ENCODE data around the gene CCL25.

Gene CCL25

GRCh38 chr19:8105471-8105870 lies 52.9 kb downstream of the CCL25 start:
- Histone ChIP-seq H3K27ac (ENCODE audit: low read length, poor library complexity, severe bottlenecking) (no peak overlapping the region), H3K4ac (ENCODE audit: low read depth in 1 of 2, low read length in 2 of 2) (no peak overlapping the region), H2BK12ac (ENCODE audit: low read length in 2 of 2) (no peak overlapping the region), H3K79me1 (replicated peaks; ENCODE audit: low read length, poor library complexity, severe bottlenecking) (no peaks in the 10 kb centered on the region), H3K9ac (ENCODE audit: low read length) (no peak overlapping the region), H2AK5ac (ENCODE audit: low read length, severe bottlenecking) (no peak overlapping the region), H3K36me3 (ENCODE audit: control insufficient read depth in 1 of 2, insufficient read depth in 2 of 2, low read depth in 1 of 2, low read length in 2 of 2) (no peaks in the 10 kb centered on the region), H3K14ac (ENCODE audit: low read length in 2 of 2) (no peak overlapping the region), H2BK120ac (ENCODE audit: low read depth, low read length) (no peak overlapping the region), H2BK15ac (ENCODE audit: low read depth, poor library complexity, severe bottlenecking) (no peak overlapping the region), H4K8ac (ENCODE audit: low read length) (no peak overlapping the region), H2BK5ac (ENCODE audit: low read depth, low read length, poor library complexity, severe bottlenecking) (no peak overlapping the region), H3K4me1 (ENCODE audit: control insufficient read depth, insufficient read depth, low read depth, low read length) (peaks cover 1% of the 10 kb centered on the region), H2AFZ (ENCODE audit: low read depth, low read length) (no peak overlapping the region), H3K9me3 (ENCODE audit: control insufficient read depth, low read length) (peaks cover 16% of the 10 kb centered on the region), H3K4me2 (ENCODE audit: low read length, poor library complexity, severe bottlenecking) (no peak overlapping the region), H3K27me3 (ENCODE audit: control insufficient read depth in 1 of 2, insufficient read depth in 1 of 2, low read length in 2 of 2) (peaks cover 8 to 20% of the 10 kb centered on the region in 2 experiments), H3K18ac (ENCODE audit: low read depth in 1 of 2, low read length in 2 of 2) (no peak overlapping the region), H3K23ac (ENCODE audit: low read length in 2 of 2) (no peak overlapping the region), H3K4me3 (ENCODE audit: insufficient read depth in 1 of 2, low read depth in 1 of 2, low read length in 2 of 2) (no peak overlapping the region), H4K91ac (ENCODE audit: low read length) (no peak overlapping the region)
- no peak for DNase-seq
- 38% methylated on average over 1 of the region's 2 CpGs for whole genome bisulfite sequencing

DNA sequence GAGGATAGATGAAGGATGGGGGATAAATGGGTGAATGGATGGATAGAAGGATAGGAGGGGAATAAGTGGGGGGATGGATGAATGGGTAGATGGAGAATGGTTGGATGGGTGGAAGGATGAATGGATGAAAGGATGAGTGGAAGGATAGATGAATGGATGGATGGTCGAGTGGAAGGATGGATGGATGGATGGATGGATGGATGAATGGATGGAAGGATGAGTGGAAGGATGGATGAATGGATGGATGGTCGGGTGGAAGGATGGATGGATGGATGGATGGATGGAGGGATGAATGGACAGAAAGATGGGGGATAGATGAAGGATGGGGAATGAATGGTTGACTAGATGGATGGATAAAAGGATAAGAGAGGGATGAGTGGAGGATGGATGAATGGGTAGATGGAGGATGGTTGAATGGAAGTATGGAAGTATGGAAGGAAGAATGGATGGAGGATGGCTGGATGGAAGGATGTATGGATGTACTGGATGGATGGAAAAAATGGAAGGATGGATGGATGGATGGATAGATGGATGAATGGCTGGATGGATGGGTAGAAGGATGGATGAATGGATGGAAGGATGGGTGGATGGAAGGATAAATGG lies 54.8 kb downstream of the CCL25 start:
- Histone ChIP-seq H4K8ac (ENCODE audit: low read length) (no peak overlapping the region), H3K18ac (ENCODE audit: low read depth in 1 of 2, low read length in 2 of 2) (no peak overlapping the region), H3K79me1 (replicated peaks; ENCODE audit: low read length, poor library complexity, severe bottlenecking) (no peaks in the 10 kb centered on the region), H4K91ac (ENCODE audit: low read length) (no peak overlapping the region), H3K4me3 (ENCODE audit: insufficient read depth in 1 of 2, low read depth in 1 of 2, low read length in 2 of 2) (no peak overlapping the region), H3K14ac (ENCODE audit: low read length in 2 of 2) (no peak overlapping the region), H2BK120ac (ENCODE audit: low read depth, low read length) (no peak overlapping the region), H3K27ac (ENCODE audit: low read length, poor library complexity, severe bottlenecking) (no peak overlapping the region), H3K9me3 (ENCODE audit: control insufficient read depth, low read length) (peaks cover 16% of the 10 kb centered on the region), H2BK15ac (ENCODE audit: low read depth, poor library complexity, severe bottlenecking) (no peak overlapping the region), H2BK5ac (ENCODE audit: low read depth, low read length, poor library complexity, severe bottlenecking) (no peak overlapping the region), H3K36me3 (ENCODE audit: control insufficient read depth in 1 of 2, insufficient read depth in 2 of 2, low read depth in 1 of 2, low read length in 2 of 2) (no peaks in the 10 kb centered on the region), H2AK5ac (ENCODE audit: low read length, severe bottlenecking) (no peak overlapping the region), H2AFZ (ENCODE audit: low read depth, low read length) (no peak overlapping the region), H3K4me1 (ENCODE audit: control insufficient read depth, insufficient read depth, low read depth, low read length) (no peaks in the 10 kb centered on the region), H3K4ac (ENCODE audit: low read depth in 1 of 2, low read length in 2 of 2) (no peak overlapping the region), H2BK12ac (ENCODE audit: low read length in 2 of 2) (no peak overlapping the region), H3K27me3 (ENCODE audit: control insufficient read depth in 1 of 2, insufficient read depth in 1 of 2, low read length in 2 of 2) (peaks cover 8 to 20% of the 10 kb centered on the region in 2 experiments), H3K4me2 (ENCODE audit: low read length, poor library complexity, severe bottlenecking) (no peak overlapping the region), H3K9ac (ENCODE audit: low read length) (no peak overlapping the region), H3K23ac (ENCODE audit: low read length in 2 of 2) (no peak overlapping the region)
- DNase-seq: no peak
- WGBS: 48% methylated on average over 2 of the region's 2 CpGs

DNA sequence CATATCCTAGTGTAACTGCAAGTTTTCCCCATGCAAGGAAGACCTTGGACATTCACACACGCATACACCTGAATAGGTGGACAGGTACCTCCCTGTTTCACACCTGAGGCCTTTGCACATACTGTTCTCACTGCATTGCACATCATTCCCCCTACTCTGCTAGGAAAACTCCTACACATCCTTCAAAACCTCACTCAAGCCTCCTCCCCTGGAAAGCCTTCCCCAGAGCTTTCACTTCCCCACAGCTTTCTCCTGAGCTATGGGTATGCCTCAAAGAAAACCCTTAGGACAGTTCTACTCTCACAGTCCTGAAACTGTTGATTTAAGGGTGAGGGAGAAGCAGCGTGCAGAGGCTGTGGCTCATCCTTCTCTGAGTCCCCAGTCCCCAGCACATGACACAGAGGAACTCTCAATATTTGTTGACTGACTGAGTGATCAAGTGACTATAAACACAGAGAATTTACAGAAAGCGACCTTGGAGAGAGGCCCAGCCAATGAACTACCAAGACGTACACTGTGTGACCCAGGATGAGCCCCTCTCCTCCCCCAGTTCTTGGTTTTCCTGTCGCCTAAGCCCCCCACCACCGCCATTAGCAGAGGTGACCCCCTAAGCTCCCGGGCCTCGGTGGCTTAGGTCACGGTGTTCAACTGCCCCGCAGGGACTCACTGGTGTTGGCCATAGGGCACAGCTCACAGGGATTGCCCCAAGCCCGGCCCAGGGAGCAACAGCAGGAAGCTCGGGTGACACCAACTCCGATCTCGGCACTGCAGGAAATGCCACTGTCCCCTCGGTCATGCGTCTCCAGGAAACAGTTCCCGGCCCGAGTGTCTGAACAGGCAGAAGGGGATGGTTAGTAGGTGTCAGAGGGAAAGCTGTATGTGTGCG lies 56.2 kb downstream of the CCL25 start:
- H4K8ac ChIP-seq (ENCODE audit: low read length): no peak overlapping the region
- whole genome bisulfite sequencing: 85% methylated on average over 19 of the region's 19 CpGs
- no peak for DNase-seq
- no peaks in the 10 kb centered on the region for H3K36me3 ChIP-seq (ENCODE audit: control insufficient read depth in 1 of 2, insufficient read depth in 2 of 2, low read depth in 1 of 2, low read length in 2 of 2)
- peaks cover 16% of the 10 kb centered on the region for H3K9me3 ChIP-seq (ENCODE audit: control insufficient read depth, low read length)
- H2BK120ac ChIP-seq (ENCODE audit: low read depth, low read length): no peak overlapping the region
- no peak overlapping the region for H2BK12ac ChIP-seq (ENCODE audit: low read length in 2 of 2)
- no peak overlapping the region for H3K14ac ChIP-seq (ENCODE audit: low read length in 2 of 2)
- no peak overlapping the region for H3K18ac ChIP-seq (ENCODE audit: low read depth in 1 of 2, low read length in 2 of 2)
- no peak overlapping the region for H3K4ac ChIP-seq (ENCODE audit: low read depth in 1 of 2, low read length in 2 of 2)
- H2BK15ac ChIP-seq (ENCODE audit: low read depth, poor library complexity, severe bottlenecking): no peak overlapping the region
- peaks cover 8 to 24% of the 10 kb centered on the region in 2 experiments for H3K27me3 ChIP-seq (ENCODE audit: control insufficient read depth in 1 of 2, insufficient read depth in 1 of 2, low read length in 2 of 2)
- no peaks in the 10 kb centered on the region for H3K4me1 ChIP-seq (ENCODE audit: control insufficient read depth, insufficient read depth, low read depth, low read length)
- H2AK5ac ChIP-seq (ENCODE audit: low read length, severe bottlenecking): no peak overlapping the region
- H3K79me1 ChIP-seq (replicated peaks; ENCODE audit: low read length, poor library complexity, severe bottlenecking): no peaks in the 10 kb centered on the region
- no peak overlapping the region for H3K4me3 ChIP-seq (ENCODE audit: insufficient read depth in 1 of 2, low read depth in 1 of 2, low read length in 2 of 2)
- H3K27ac ChIP-seq (ENCODE audit: low read length, poor library complexity, severe bottlenecking): no peak overlapping the region
- no peak overlapping the region for H3K23ac ChIP-seq (ENCODE audit: low read length in 2 of 2)
- H3K9ac ChIP-seq (ENCODE audit: low read length): no peak overlapping the region
- H3K4me2 ChIP-seq (ENCODE audit: low read length, poor library complexity, severe bottlenecking): no peak overlapping the region
- no peak overlapping the region for H4K91ac ChIP-seq (ENCODE audit: low read length)
- no peak overlapping the region for H2AFZ ChIP-seq (ENCODE audit: low read depth, low read length)
- no peak overlapping the region for H2BK5ac ChIP-seq (ENCODE audit: low read depth, low read length, poor library complexity, severe bottlenecking)

DNA sequence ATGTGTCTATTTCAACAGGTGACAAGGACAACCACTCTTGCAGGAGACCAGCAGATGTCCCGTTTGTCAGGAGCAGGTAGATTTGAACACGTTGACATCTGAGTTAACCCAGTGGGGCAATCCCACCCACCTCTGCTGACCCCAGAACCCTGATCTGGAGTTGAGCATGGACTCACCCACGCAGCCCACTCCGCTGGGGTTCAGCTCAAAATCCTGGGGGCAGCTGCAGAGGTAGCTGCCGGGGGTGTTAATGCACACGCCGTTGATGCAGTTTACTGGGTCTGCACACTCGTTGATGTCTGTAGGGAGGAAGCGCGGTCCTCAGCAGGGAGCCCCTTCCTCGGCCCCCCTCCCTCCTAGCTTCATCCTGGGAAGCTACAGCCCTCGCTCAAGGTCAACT lies 56.9 kb downstream of the CCL25 start:
- Histone ChIP-seq H3K9ac (ENCODE audit: low read length) (no peak overlapping the region), H2AFZ (ENCODE audit: low read depth, low read length) (no peak overlapping the region), H4K91ac (ENCODE audit: low read length) (no peak overlapping the region), H3K14ac (ENCODE audit: low read length in 2 of 2) (no peak overlapping the region), H4K8ac (ENCODE audit: low read length) (no peak overlapping the region), H2BK12ac (ENCODE audit: low read length in 2 of 2) (no peak overlapping the region), H2BK15ac (ENCODE audit: low read depth, poor library complexity, severe bottlenecking) (no peak overlapping the region), H3K9me3 (ENCODE audit: control insufficient read depth, low read length) (peaks cover 16% of the 10 kb centered on the region), H3K4ac (ENCODE audit: low read depth in 1 of 2, low read length in 2 of 2) (no peak overlapping the region), H3K4me2 (ENCODE audit: low read length, poor library complexity, severe bottlenecking) (no peak overlapping the region), H3K23ac (ENCODE audit: low read length in 2 of 2) (no peak overlapping the region), H3K36me3 (ENCODE audit: control insufficient read depth in 1 of 2, insufficient read depth in 2 of 2, low read depth in 1 of 2, low read length in 2 of 2) (no peaks in the 10 kb centered on the region), H3K4me1 (ENCODE audit: control insufficient read depth, insufficient read depth, low read depth, low read length) (no peaks in the 10 kb centered on the region), H3K79me1 (replicated peaks; ENCODE audit: low read length, poor library complexity, severe bottlenecking) (no peaks in the 10 kb centered on the region), H3K27ac (ENCODE audit: low read length, poor library complexity, severe bottlenecking) (no peak overlapping the region), H2BK120ac (ENCODE audit: low read depth, low read length) (no peak overlapping the region), H3K27me3 (ENCODE audit: control insufficient read depth in 1 of 2, insufficient read depth in 1 of 2, low read length in 2 of 2) (peaks cover 8 to 24% of the 10 kb centered on the region in 2 experiments), H3K18ac (ENCODE audit: low read depth in 1 of 2, low read length in 2 of 2) (no peak overlapping the region), H2AK5ac (ENCODE audit: low read length, severe bottlenecking) (no peak overlapping the region), H3K4me3 (ENCODE audit: insufficient read depth in 1 of 2, low read depth in 1 of 2, low read length in 2 of 2) (no peak overlapping the region), H2BK5ac (ENCODE audit: low read depth, low read length, poor library complexity, severe bottlenecking) (no peak overlapping the region)
- DNase-seq: no peak
- 78% methylated on average over 12 of the region's 12 CpGs for WGBS
